Sigmoid colon (tissue), 7 donors: ENCODE data around the gene MOB2. TPM values are rescaled to one million over a fixed set of nuclear protein-coding genes. Genes with fewer than 3 reads are reported as not detected.

ENCODE experiments used
- DNase-seq: peaks from one replicate; pipeline ENCODE4 v3.0.0-alpha.2; 2019
- H3K27ac ChIP-seq, 4 donors: fragments of 200-600 bp; sonication (generic); one replicate each; pipeline ENCODE4 v1.5.1; 2016 to 2019; ENCODE audit warnings: mild to moderate bottlenecking in 1 of 4
- H3K27me3 ChIP-seq, 3 donors: fragments of 200-600 bp; sonication (generic); one replicate each; pipeline ENCODE4 v1.5.1; 2019; ENCODE audit warnings: mild to moderate bottlenecking in 1 of 3
- H3K36me3 ChIP-seq, 4 donors: fragments of 200-600 bp; sonication (generic); one replicate each; pipeline ENCODE4 v1.5.1; 2016 to 2019
- H3K4me1 ChIP-seq, 4 donors: fragments of 200-600 bp; sonication (generic); one replicate each; pipeline ENCODE4 v1.5.1; 2017 to 2019
- H3K4me3 ChIP-seq, 4 donors: fragments of 200-600 bp; sonication (generic); one replicate each; pipeline ENCODE4 v1.5.1; 2017 to 2019; ENCODE audit warnings: mild to moderate bottlenecking in 2 of 4, moderate library complexity in 1 of 4
- H3K9me3 ChIP-seq, 4 donors: fragments of 200-600 bp in 3 of 4; sonication (generic) in 3 of 4; one replicate each; pipeline versions ENCODE4 v1.5.1 to v1.6.1; 2013 to 2019
- CTCF ChIP-seq, 4 experiments: fragments of 450-650 bp in 3 of 4; fragments of 200-600 bp in 1 of 4; IDR thresholded peaks; one replicate each; pipeline ENCODE4 v1.5.1; 2016 to 2019; ENCODE audit warnings: antibody characterized with exemption in 4 of 4, mild to moderate bottlenecking in 3 of 4, moderate library complexity in 2 of 4
- EP300 ChIP-seq, 4 donors: sonication (generic); formaldehyde crosslinking; IDR thresholded peaks; one replicate each; pipeline ENCODE4 v1.6.1; 2017; ENCODE audit warnings: antibody characterized with exemption in 4 of 4
- POLR2A ChIP-seq, 2 donors: fragments of 450-650 bp; IDR thresholded peaks; one replicate each; pipeline ENCODE4 v1.6.1; 2016; ENCODE audit warnings: antibody characterized with exemption in 2 of 2, mild to moderate bottlenecking in 2 of 2, moderate library complexity in 2 of 2
- POLR2AphosphoS5 ChIP-seq, 4 donors: sonication (generic); formaldehyde crosslinking; IDR thresholded peaks; one replicate each; pipeline ENCODE4 v1.6.1; 2017; ENCODE audit warnings: antibody characterized with exemption in 4 of 4
- WGBS, 2 donors: extraction: QIAGEN DNeasy Blood & Tissue Kit; methylation state at CpG; one replicate each; pipeline ENCODE4 v1.1.7; 2013; 5-methylcytosine and 5-hydroxymethylcytosine counted together
- intact Hi-C: fragments of 100-400 bp; cut with DNase I; formaldehyde crosslinking; loops from one replicate; pipeline ENCODE4 v1.15.1; 2023
- polyA plus RNA-seq, 3 donors: library from polyadenylated mRNA; stranded (reverse); fragments of 200-250 nt; gene quantifications; one replicate each; pipeline ENCODE4 v1.2.3, GENCODE V29; 2013
- total RNA-seq, 4 donors: library from RNA; depleted of rRNA; stranded (reverse); fragments of >200 nt; gene quantifications; one replicate each; pipeline ENCODE4 v1.1.0, GENCODE V29; 2016
- donor health status: healthy with polysubstance abuse.
- donor health status: Bipolar disorder and iron deficiency.
- donor health status: healthy.

Gene MOB2
- total and polyA plus RNA-seq, 7 donors: 46.2 to 88.9 (median 68.6) TPM

- Histone ChIP-seq H3K27ac (peak overlapping the region; percentile 92 to 96 (median 94)), H3K27me3 (no peaks in the 10 kb centered on the region)
- intact Hi-C loops: loop anchor here (2.0 kb wide), 1 partner anchor 22 kb away; no protein-coding TSS in a partner anchor
These were observed 3.8 kb downstream of the MOB2 start for GRCh38 chr11:1482581-1483444.

GRCh38 chr11:1481861-1482441, 4.6 kb downstream of the MOB2 start:
- DNase-seq: peak; percentile 62
- intact Hi-C loops: loop anchor here (2.0 kb wide), 1 partner anchor 21 kb away; no protein-coding TSS in a partner anchor
- no peak for TF ChIP-seq POLR2A (IDR thresholded peaks at IDR 0.05)
- TF ChIP-seq POLR2AphosphoS5 (IDR thresholded peaks at IDR 0.05): no peak
- TF ChIP-seq CTCF (IDR thresholded peaks at IDR 0.05): no peak
- TF ChIP-seq EP300 (IDR thresholded peaks at IDR 0.05): no peak

More at GRCh38 chr11:1482581-1483444, 3.8 kb downstream of the MOB2 start:
- peaks cover 0 to 99% (median 82%) of the 10 kb centered on the region in 4 donors for H3K4me1 ChIP-seq
- no peak for TF ChIP-seq CTCF (IDR thresholded peaks at IDR 0.05)
- TF ChIP-seq EP300 (IDR thresholded peaks at IDR 0.05): no peak
- TF ChIP-seq POLR2A (IDR thresholded peaks at IDR 0.05): no peak
- peak in 1 of 4 donors; percentile 31 for TF ChIP-seq POLR2AphosphoS5 (IDR thresholded peaks at IDR 0.05)
- H3K9me3 ChIP-seq: no peaks in the 10 kb centered on the region
- H3K36me3 ChIP-seq: peaks cover 10 to 29% (median 21%) of the 10 kb centered on the region in 4 donors
- peak; percentile 75 for DNase-seq
- WGBS, 2 donors: 90 to 93% methylated on average over 32 of the region's 32 CpGs
- H3K4me3 ChIP-seq: peak overlapping the region in 2 of 4 donors; percentile 8 to 52

GRCh38 chr11:1481483-1481825, 5.1 kb downstream of the MOB2 start:
- no peak for TF ChIP-seq EP300 (IDR thresholded peaks at IDR 0.05)
- TF ChIP-seq POLR2AphosphoS5 (IDR thresholded peaks at IDR 0.05): peak in 2 of 4 donors; percentile 25 to 33
- peak in 1 of 4 experiments; percentile 35 for TF ChIP-seq CTCF (IDR thresholded peaks at IDR 0.05)
- no peak overlapping the region for H3K4me3 ChIP-seq
- peak overlapping the region; percentile 92 to 96 (median 94) for H3K27ac ChIP-seq
- no peaks in the 10 kb centered on the region for H3K27me3 ChIP-seq
- H3K9me3 ChIP-seq: no peaks in the 10 kb centered on the region
- peaks cover 0 to 86% (median 70%) of the 10 kb centered on the region in 4 donors for H3K4me1 ChIP-seq
- peak; percentile 86 for DNase-seq
- 86 to 92% methylated on average over 2 of the region's 2 CpGs for WGBS, 2 donors
- H3K36me3 ChIP-seq: peaks cover 10 to 42% (median 28%) of the 10 kb centered on the region in 4 donors
- intact Hi-C loops: no loop called here

More at GRCh38 chr11:1481861-1482441, 4.6 kb downstream of the MOB2 start:
- H3K4me1 ChIP-seq: peaks cover 0 to 91% (median 73%) of the 10 kb centered on the region in 4 donors
- H3K4me3 ChIP-seq: no peak overlapping the region
- H3K27ac ChIP-seq: peak overlapping the region; percentile 92 to 96 (median 94)
- no peaks in the 10 kb centered on the region for H3K9me3 ChIP-seq
- 79 to 90% methylated on average over 16 of the region's 16 CpGs for WGBS, 2 donors
- H3K36me3 ChIP-seq: peaks cover 10 to 37% (median 26%) of the 10 kb centered on the region in 4 donors
- no peaks in the 10 kb centered on the region for H3K27me3 ChIP-seq

- peak overlapping the region; percentile 92 to 96 (median 94) for H3K27ac ChIP-seq
- no peaks in the 10 kb centered on the region for H3K27me3 ChIP-seq
- intact Hi-C loops: no loop called here
- H3K9me3 ChIP-seq: no peaks in the 10 kb centered on the region
- H3K4me3 ChIP-seq: peak overlapping the region in 1 of 4 donors; percentile 3
- WGBS, 2 donors: 93 to 94% methylated on average over 36 of the region's 36 CpGs
- TF ChIP-seq POLR2A (IDR thresholded peaks at IDR 0.05) (no peak), EP300 (IDR thresholded peaks at IDR 0.05) (peak in 1 of 4 donors; percentile 37), CTCF (IDR thresholded peaks at IDR 0.05) (no peak), POLR2AphosphoS5 (IDR thresholded peaks at IDR 0.05) (peak in 3 of 4 donors; percentile 5 to 38 (median 14))
- peaks cover 11 to 48% (median 31%) of the 10 kb centered on the region in 4 donors for H3K36me3 ChIP-seq
- DNase-seq: peak; percentile 68
- H3K4me1 ChIP-seq: peaks cover 0 to 79% (median 68%) of the 10 kb centered on the region in 4 donors
These were observed 5.8 kb downstream of the MOB2 start for GRCh38 chr11:1480555-1481482.
